ENCODE measurements around the gene ATRAID.

Gene ATRAID

DNA sequence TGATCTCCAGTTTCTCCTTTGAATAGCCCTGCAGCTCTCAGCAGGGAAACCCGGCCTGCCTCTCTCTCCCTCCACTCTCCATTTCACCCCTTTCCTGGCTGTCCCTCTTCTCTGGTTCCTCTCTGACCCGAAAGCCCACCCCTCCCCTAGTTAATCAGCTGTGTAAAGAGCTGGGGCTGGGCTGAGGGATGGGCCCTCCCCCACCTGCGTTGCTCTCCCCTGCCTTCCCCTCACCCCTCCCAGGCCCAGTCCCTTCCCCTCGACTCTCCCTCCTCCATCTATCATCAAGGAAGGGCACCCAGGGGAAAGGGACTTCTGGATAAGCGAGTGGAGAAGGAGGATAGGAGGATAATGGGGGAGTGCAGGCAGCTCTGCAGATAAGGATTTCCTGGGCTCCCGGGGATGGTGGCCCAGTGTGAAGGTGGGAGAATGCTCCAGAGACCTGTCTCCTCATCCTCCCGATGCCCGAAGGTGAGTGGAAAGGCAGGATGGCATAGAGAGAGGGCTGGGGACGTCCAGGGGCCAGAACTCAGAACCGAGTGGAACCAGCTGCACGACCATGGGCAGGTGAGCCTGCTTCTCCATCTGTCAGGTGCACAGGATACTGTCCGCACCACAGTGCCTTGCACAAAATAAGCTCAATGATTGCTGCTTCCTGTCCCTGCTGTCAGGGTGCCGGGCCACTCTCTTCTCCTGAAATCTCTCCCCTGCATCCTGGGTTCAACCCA lies 39.0 kb downstream of the ATRAID start:
- no peak for DNase-seq (ENCODE audit: low spot score)

DNA sequence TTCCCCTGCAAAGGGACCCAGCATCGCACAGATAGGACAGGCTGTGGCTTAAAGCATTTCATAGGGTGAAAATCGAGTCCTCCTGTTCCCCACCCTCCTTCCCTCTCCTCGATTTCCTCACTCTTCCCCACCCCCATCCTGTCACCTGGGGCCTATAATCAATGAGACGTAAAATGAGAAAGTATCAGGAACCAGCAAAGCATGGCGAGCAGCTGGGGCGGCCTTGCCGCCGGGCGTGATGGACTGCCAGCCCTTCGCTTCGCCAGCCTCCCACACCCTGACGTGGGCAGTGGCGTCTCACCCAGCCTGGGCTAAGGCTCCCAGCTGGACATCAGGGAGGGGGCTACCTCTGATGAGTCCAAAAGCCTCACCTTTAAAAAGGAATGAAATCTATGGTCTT lies 39.9 kb downstream of the ATRAID start:
- no peak for DNase-seq (ENCODE audit: low spot score)

DNA sequence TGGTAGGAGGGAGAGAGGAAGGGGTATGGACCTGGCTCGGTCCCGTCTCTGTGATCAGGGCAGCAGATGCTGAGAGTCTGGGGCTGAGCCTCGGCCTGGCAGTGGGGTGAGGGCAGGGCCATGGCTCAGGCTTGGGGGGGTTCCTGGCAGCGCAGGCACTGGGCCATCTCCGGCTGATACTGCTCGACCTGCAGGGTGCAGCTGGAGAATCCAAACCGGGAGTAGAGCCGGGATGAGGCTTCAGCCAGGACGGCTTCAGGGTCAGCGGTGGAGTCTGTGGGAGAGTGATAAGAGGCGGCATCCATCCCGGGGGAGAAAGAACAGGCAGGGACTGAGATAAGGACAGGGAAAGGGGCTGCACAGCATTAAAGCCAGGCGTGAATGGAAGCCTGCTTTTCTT lies 43.3 kb downstream of the ATRAID start:
- DNase-seq (ENCODE audit: low spot score), result no peak

DNA sequence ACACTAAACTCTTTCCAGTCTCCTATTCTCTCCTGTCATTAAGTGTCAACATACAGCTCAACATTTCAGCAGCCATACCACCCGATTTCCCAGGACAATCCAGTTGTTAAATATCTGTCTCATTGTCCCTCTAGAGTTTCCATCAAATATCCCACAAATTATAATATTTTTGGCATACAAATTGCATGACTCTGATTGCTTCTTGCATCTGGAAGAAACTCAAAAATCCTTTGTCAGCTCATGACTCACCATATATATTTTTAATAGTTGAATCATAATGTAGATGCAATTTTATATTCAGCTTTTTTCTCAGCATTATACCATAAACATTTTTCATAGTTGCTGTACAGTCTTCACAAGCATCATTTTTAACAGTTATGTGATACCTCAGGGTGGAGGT lies 43.8 kb downstream of the ATRAID start:
- DNase-seq (ENCODE audit: low spot score), result peak; percentile 80

DNA sequence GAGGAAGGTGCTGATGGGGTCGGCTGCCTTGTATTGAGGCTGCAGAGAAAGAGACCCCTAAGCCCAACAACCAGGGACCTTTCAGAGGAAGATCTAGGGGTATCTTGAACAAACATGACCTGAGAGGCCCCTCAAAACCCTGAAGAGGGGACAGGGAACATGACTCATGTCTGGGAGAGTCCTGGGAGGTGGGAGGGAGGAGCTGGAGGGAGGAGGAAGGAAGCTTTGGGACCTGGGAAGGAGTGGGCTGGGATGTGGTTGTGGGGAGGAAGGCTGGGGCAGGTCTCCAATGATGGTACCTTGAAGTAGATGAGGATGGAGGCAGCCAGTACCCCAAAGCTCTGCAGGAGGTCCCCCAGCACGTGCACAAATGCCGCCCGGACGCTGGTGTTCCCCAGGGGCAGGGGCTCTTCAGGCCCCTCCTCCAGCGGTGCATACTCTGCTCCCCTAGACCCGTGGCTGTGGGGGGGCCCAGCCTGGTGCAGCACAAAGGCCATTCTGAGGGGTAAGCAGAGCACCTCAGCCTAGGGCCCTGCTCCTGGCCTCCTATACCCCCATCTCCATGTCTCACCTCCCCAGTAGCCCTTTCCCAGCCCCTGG lies 45.1 kb downstream of the ATRAID start:
- no peak for DNase-seq (ENCODE audit: low spot score)

DNA sequence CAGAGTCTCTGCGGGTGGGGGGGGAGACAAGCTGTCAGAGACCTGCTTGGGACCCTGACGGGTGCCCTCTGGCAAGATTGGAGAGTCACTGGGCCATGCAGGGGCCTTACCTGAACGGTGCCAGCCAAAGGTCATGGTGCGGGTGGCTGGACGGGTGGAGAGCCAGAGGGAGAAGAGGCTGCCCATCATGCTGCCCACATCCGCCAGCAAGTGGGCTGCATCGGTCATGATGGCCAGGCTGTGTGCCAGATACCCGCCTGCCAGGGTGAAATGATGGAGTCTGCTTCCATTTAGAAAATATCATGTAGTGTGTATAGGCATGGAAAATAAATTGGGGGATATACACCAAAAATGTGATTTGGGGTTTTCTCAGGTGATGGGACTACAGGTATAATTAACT lies 46.2 kb downstream of the ATRAID start:
- no peak for DNase-seq (ENCODE audit: low spot score)

DNA sequence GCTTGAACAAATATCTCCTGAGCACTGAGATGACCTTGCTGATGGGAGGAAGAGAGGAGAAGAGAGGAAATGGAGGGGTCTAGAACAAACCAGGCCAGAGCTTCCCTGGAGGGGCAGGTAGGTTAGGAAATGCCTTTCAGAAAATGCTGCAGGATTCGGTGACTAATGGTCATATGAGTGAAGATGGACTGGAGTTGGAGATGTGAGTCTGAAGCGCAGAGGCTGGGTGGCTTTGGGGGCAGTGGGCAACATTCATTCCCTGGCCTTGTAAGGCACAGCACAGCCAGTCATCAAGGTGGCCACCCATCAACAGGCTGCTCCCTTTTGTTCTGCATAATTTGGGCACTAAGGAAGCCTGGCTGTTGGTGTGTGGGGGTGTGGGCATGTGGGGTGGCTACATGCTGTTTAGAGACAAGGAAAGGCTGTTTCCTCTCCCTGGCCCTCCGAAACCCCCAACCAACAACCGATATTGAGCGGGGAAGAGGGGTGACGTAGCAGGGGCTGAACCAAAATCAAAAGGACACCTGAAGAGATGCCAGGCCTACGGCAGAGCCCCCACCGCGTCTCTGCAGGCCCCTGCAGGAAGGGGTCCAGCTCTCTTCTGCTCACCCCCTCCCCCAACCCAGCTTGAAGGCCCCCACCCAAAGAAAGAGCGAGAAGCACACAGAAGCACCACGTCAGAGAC lies 49.5 kb downstream of the ATRAID start:
- DNase-seq (ENCODE audit: low spot score), result no peak

DNA sequence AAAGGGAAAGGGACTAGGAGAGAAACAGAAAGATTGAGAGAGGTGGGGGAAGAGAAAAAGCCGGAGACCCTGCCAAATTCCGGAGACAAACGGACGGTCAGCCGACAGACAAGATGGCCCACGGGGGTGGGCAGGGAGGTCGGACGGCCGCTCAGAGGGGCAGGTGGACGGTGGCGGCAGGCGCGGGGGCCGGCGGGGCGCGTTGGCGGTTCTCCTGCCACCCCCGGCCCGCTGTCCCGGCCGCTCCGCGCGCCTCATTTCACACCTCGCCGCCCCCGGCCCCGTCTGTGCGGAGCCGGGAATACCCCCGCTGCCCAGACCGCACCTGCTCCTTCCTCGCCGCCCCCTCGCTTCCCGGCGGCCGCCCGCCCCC lies 50.1 kb downstream of the ATRAID start:
- no peak for DNase-seq (ENCODE audit: low spot score)

DNA sequence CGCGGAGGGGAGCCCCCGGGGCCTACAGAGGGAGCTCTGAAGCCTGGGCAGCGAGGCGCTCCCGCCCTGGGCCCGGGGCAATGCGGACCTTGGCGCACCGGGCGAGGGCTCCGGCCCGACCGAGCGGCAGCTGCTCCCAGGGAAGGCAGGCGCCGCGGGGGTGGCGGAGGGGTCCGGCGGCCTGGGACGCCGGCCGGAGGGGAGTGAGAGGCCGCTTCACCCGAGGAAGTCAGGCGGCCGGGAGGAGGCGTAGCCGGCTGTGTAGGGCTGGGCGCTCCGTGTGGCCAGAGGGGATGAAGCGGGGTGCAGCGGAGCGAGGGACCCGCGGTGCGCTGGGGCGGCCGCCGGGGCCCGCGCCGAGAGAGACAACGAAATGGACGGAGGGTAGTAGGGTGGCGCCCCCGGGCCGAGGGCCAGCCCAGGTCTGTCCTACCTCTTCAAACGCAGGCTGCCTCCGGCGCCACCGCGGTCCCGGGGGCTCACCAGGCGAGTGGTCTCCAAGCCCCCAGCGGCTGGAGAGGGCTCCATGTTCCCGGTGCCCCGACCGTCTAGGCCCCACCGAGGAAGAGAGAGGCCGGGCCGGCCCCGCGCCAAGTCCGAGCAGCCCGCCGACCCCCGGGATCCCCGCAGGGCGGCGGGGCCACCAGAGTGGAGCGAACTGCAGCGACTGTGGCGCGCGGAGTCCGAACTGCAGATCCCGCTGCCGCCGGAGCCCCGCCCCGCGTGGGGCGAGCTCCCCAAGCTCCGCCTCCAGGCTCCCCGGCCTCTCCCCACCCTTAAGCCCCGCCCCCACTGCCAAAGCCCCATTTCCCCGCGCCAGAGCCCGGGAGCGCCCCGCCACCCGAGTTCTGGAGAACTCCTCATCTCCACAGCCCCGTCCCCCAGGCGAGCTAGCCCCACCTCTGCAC lies 50.8 kb downstream of the ATRAID start, which contains the start of gene SLC30A3:
Gene SLC30A3 (minus strand): TSS at position 669 of the 908 bp plus-strand sequence. CDS start 141 bp downstream, at position 528.
- DNase-seq (ENCODE audit: low spot score), result peak; percentile 89

DNA sequence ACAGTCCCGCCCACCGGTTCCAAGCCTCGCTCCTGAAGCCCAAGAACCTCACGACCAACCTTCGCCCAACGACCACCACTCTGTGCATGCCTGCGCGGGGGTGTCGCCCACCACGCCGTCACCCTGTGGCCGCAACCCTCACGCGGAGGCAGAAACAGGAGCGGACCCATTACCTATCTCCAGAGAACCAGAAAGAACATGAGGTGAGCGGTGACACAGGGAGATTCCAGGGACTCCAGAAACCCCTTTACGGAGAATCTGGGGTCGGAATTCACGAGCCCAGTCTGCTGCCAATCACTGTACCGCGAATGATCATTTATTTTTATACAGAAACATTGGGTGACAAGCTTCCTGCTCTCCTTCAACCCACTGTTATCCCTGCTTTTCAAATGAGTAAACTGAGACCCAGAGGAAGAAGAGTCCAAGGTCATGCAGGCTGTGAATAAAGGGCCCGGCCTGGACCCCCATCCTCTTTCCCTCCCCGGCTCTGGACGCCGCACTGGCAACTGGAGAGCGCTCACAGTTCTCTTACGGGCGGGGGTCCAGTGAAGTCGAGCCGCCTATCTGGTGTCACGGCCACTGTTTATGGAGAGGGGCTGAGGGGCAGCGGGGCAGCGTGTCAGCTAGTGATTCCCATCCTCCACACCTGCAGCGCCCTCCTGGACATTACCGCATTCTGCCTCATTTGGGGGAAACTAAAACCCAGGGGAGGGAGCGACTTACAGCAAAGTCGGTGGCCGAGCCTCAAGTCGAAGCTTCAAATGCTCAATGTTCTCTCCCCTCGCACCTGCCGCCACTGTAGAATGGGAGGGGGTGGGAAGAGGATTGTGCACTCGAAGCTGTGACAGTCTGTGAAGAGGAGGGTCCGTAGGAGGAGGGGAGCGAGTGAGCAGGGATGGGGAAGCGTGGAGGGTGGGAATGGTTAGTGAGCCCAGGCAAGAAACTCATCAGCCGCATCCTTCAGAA lies 51.7 kb downstream of the ATRAID start:
- DNase-seq (ENCODE audit: low spot score), result no peak

DNA sequence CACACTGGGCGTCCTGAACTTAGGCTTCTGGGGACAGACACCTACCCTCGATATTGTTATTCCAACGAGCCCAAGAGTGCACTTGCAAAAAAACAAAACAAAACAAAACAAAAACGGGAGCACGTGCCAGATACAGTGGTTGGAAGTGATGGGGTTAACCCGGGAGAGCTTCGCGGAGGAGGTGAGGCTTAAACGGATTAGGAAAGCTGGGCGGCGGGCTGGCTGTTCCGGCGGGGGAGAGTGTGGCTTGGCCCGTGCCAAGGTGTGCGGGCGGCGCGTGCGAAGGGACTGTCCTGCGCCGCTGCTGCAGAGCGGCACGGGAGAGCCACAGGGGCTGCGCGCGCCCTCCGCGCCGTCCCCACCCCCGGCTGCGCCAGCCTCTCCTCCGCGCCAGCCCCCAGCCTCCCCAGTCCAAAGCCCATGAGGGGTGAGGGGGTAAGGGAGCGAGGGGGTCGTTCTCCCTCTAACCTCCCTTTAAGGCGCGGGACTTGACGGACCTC lies 52.5 kb downstream of the ATRAID start:
- no peak for DNase-seq (ENCODE audit: low spot score)

DNA sequence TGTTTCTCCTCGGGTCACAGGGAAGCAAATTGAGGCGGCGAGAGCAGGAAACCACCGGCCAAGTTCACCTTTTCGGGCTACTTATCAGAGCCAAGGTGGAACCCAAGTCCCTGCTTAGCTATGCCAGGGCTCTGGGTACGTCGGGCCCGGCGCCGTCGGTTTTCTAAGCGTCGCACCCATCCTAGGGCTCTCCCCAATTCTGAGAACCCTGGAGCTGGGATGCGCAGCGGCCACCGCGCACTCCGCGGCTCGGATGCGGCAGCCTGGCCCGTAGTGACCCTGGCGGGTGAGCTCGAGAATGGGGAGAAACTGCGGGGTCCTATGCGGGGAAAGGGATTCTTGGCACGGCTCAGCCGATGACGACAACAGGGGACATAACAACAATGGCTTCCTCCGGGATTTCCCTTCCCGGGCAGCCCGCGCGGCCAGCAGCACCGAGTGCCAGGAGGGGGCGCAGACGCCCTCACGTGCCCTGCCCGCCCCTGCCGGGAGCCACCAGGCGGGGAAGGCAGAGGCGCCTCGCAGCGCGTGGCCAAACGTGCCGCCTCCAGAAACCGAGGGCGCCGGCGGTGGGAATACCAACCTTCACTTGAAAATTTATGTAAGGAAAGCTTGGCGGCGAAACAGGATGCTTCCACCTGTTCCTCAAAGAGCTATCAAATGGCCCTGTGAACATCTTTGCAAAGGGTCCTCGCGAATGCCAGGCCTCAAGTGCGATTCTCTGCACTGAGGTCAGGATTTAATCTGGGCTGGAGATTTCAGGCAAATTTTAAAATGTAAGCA lies 53.1 kb downstream of the ATRAID start:
- peak; percentile 87 for DNase-seq (ENCODE audit: low spot score)

DNA sequence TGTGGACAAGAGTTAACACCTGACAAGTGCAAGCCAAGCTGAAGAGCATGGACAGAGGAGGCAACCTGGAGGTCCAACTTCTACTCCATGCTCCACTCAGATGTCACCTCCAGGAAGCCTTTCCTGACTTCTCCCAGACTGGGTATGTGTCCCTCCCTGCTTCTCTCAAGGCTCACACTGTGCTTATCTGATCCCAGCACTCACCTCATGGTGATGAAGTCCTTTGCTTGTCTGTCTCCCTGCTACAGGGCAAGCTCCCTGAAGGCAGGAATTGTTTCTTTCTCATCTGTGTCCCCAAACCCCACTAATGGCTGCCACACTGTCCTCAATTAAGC lies 53.7 kb downstream of the ATRAID start:
- no peak for DNase-seq (ENCODE audit: low spot score)
